AG20443 (cell line): ENCODE data around the gene SLC30A7.
"Not testable (repeated sequence)": the region's sequence is repeated elsewhere in the genome, so short reads cannot be mapped to it uniquely, and the experiment has no call there.

Experiments used
- DNase-seq: peaks from one replicate; pipeline ENCODE4 v3.0.0; 2012; ENCODE audit warnings: low spot score, mixed read lengths

Gene SLC30A7

GRCh38 chr1:100941098-100941527 lies 45.2 kb downstream of the SLC30A7 start:
- no peak for DNase-seq

- DNase-seq = no peak
Measured at GRCh38 chr1:100941580-100942216, 45.8 kb downstream of the SLC30A7 start.

- no peak for DNase-seq
Measured at GRCh38 chr1:100942304-100943046, 46.6 kb downstream of the SLC30A7 start.

- DNase-seq = no peak
Measured at GRCh38 chr1:100943533-100943932, 47.6 kb downstream of the SLC30A7 start.

- DNase-seq = not testable (repeated sequence)
Measured at GRCh38 chr1:100946064-100946463, 50.2 kb downstream of the SLC30A7 start.

GRCh38 chr1:100947816-100948215 lies 51.9 kb downstream of the SLC30A7 start:
- not testable (repeated sequence) for DNase-seq

GRCh38 chr1:100948721-100949405 lies 53.0 kb downstream of the SLC30A7 start:
- DNase-seq = not testable (repeated sequence)

GRCh38 chr1:100949515-100950158 lies 53.7 kb downstream of the SLC30A7 start:
- not testable (repeated sequence) for DNase-seq

GRCh38 chr1:100950337-100950736 lies 54.4 kb downstream of the SLC30A7 start:
- DNase-seq = no peak

GRCh38 chr1:100950781-100951180 lies 54.9 kb downstream of the SLC30A7 start:
- DNase-seq = no peak

GRCh38 chr1:100952104-100952745 lies 56.3 kb downstream of the SLC30A7 start:
- no peak for DNase-seq

- DNase-seq = not testable (repeated sequence)
Measured at GRCh38 chr1:100952970-100953369, 57.1 kb downstream of the SLC30A7 start.

- no peak for DNase-seq
Measured at GRCh38 chr1:100953960-100954730, 58.3 kb downstream of the SLC30A7 start.

- DNase-seq = peak; percentile 74
Measured at GRCh38 chr1:100955322-100955721, 59.4 kb downstream of the SLC30A7 start.

- no peak for DNase-seq
Measured at GRCh38 chr1:100959502-100960060, 63.7 kb downstream of the SLC30A7 start.

GRCh38 chr1:100960098-100960497 lies 64.2 kb downstream of the SLC30A7 start:
- DNase-seq = no peak

GRCh38 chr1:100968621-100969020 lies 72.7 kb downstream of the SLC30A7 start:
- DNase-seq = no peak

- no peak for DNase-seq
Measured at GRCh38 chr1:100969327-100969726, 73.4 kb downstream of the SLC30A7 start.

- no peak for DNase-seq
Measured at GRCh38 chr1:100971021-100971420, 75.1 kb downstream of the SLC30A7 start.

GRCh38 chr1:100972185-100972584 lies 76.3 kb downstream of the SLC30A7 start:
- no peak for DNase-seq

- DNase-seq = no peak
Measured at GRCh38 chr1:100976936-100977335, 81.0 kb downstream of the SLC30A7 start.
